ENCODE results near the gene PHF21B. TPM values are rescaled to one million over a fixed set of nuclear protein-coding genes. Genes with fewer than 3 reads are reported as not detected.

Gene PHF21B
- total and polyA plus RNA-seq, 2 experiments from 2014 or later, result 20.6 to 149 TPM

DNA sequence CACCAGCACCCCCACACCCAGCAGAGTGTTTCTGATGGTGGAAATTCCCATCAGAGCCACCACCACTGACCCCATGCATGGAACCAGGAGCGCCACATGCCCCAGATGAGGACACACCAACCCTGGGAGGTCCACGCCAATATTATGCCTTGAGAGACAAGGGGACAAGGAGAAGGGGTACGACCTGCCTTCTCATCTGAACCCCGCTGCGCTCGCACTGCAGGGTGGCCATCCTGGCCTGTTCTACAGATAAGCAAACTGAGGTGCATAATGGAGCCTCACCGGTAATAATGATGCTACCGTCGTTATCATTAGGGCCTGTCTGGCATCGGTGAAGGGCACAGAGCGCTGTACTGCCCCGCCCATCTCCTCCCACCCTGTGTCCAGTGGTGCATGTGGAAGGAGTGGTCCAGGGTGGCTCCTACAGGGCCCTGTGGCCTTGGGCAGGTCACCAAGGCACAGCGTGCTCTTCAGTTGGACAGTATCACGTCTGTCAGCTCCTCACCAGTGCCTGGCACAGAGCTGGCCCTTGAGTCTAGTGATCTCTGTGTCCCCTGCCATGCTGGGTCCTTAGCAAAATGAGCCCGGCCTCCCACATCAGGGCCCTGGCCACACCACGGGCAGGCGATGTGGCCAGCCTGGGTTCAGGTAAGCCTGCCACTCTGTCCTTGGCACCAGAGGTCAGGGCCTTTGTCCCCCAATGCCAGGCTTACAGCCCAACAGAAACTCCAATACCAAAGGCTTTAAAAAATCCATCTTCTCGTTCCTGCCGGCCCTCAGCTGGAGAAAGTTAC is 92.2 kb downstream of the PHF21B start:
- Histone ChIP-seq H3F3A (replicated peaks; ENCODE audit: low read depth) (0 out of 2 replicates have a peak, but pooled peaks cover 3% of the 10 kb centered on the region), H2AFZ (no peak overlapping the region), H4K20me1 (replicated peaks; ENCODE audit: insufficient read depth) (peaks cover 13% of the 10 kb centered on the region), H3K36me3 (ENCODE audit: insufficient read depth) (peaks cover 13% of the 10 kb centered on the region), H3K9me2 (ENCODE audit: insufficient read depth) (no peaks in the 10 kb centered on the region), H3K27ac (ENCODE audit: low read depth) (no peak overlapping the region), H3K4me1 (ENCODE audit: insufficient read depth) (no peaks in the 10 kb centered on the region), H3K27me3 (ENCODE audit: insufficient read depth) (no peaks in the 10 kb centered on the region), H3K4me3 (no peak overlapping the region), H3K79me2 (replicated peaks; ENCODE audit: insufficient read depth) (0 out of 2 replicates have a peak, but pooled peaks cover 3% of the 10 kb centered on the region), H3K4me2 (no peak overlapping the region)
- ATAC-seq (no peak), DNase-seq (ENCODE audit: low spot score) (no peak)
- no peak overlapping the region for H3K27ac Mint-ChIP-seq
- peaks cover 41% of the 10 kb centered on the region for H3K36me3 Mint-ChIP-seq (ENCODE audit: low read depth)
- no peak overlapping the region for H3K4me3 Mint-ChIP-seq
- peaks cover 5% of the 10 kb centered on the region for H3K9me3 Mint-ChIP-seq
- H3K27me3 Mint-ChIP-seq (ENCODE audit: insufficient read depth, low read depth, poor library complexity), result peaks cover 1% of the 10 kb centered on the region
- TF ChIP-seq, protein P1, sequence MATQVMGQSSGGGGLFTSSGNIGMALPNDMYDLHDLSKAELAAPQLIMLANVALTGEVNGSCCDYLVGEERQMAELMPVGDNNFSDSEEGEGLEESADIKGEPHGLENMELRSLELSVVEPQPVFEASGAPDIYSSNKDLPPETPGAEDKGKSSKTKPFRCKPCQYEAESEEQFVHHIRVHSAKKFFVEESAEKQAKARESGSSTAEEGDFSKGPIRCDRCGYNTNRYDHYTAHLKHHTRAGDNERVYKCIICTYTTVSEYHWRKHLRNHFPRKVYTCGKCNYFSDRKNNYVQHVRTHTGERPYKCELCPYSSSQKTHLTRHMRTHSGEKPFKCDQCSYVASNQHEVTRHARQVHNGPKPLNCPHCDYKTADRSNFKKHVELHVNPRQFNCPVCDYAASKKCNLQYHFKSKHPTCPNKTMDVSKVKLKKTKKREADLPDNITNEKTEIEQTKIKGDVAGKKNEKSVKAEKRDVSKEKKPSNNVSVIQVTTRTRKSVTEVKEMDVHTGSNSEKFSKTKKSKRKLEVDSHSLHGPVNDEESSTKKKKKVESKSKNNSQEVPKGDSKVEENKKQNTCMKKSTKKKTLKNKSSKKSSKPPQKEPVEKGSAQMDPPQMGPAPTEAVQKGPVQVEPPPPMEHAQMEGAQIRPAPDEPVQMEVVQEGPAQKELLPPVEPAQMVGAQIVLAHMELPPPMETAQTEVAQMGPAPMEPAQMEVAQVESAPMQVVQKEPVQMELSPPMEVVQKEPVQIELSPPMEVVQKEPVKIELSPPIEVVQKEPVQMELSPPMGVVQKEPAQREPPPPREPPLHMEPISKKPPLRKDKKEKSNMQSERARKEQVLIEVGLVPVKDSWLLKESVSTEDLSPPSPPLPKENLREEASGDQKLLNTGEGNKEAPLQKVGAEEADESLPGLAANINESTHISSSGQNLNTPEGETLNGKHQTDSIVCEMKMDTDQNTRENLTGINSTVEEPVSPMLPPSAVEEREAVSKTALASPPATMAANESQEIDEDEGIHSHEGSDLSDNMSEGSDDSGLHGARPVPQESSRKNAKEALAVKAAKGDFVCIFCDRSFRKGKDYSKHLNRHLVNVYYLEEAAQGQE (IDR thresholded peaks at IDR 0.05; ENCODE audit: unreplicated experiment), result no peak
- TF ChIP-seq, protein P2, sequence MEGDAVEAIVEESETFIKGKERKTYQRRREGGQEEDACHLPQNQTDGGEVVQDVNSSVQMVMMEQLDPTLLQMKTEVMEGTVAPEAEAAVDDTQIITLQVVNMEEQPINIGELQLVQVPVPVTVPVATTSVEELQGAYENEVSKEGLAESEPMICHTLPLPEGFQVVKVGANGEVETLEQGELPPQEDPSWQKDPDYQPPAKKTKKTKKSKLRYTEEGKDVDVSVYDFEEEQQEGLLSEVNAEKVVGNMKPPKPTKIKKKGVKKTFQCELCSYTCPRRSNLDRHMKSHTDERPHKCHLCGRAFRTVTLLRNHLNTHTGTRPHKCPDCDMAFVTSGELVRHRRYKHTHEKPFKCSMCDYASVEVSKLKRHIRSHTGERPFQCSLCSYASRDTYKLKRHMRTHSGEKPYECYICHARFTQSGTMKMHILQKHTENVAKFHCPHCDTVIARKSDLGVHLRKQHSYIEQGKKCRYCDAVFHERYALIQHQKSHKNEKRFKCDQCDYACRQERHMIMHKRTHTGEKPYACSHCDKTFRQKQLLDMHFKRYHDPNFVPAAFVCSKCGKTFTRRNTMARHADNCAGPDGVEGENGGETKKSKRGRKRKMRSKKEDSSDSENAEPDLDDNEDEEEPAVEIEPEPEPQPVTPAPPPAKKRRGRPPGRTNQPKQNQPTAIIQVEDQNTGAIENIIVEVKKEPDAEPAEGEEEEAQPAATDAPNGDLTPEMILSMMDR (conservative IDR thresholded peaks at IDR 0.05; ENCODE audit: low read depth in 2 of 2), result no peak
- TF ChIP-seq EZH2 (IDR thresholded peaks at IDR 0.05; ENCODE audit: low read depth, unreplicated experiment) (no peak), POLR2AphosphoS5 (IDR thresholded peaks at IDR 0.05; ENCODE audit: low read depth) (no peak), EZH2phosphoT487 (IDR thresholded peaks at IDR 0.05; ENCODE audit: unreplicated experiment) (no peak), ZNF331 (CRISPR knock-in tag; IDR thresholded peaks at IDR 0.05; ENCODE audit: low read depth) (no peak), JUNB (IDR thresholded peaks at IDR 0.05; ENCODE audit: unreplicated experiment) (no peak)
- TF ChIP-seq, protein P3, sequence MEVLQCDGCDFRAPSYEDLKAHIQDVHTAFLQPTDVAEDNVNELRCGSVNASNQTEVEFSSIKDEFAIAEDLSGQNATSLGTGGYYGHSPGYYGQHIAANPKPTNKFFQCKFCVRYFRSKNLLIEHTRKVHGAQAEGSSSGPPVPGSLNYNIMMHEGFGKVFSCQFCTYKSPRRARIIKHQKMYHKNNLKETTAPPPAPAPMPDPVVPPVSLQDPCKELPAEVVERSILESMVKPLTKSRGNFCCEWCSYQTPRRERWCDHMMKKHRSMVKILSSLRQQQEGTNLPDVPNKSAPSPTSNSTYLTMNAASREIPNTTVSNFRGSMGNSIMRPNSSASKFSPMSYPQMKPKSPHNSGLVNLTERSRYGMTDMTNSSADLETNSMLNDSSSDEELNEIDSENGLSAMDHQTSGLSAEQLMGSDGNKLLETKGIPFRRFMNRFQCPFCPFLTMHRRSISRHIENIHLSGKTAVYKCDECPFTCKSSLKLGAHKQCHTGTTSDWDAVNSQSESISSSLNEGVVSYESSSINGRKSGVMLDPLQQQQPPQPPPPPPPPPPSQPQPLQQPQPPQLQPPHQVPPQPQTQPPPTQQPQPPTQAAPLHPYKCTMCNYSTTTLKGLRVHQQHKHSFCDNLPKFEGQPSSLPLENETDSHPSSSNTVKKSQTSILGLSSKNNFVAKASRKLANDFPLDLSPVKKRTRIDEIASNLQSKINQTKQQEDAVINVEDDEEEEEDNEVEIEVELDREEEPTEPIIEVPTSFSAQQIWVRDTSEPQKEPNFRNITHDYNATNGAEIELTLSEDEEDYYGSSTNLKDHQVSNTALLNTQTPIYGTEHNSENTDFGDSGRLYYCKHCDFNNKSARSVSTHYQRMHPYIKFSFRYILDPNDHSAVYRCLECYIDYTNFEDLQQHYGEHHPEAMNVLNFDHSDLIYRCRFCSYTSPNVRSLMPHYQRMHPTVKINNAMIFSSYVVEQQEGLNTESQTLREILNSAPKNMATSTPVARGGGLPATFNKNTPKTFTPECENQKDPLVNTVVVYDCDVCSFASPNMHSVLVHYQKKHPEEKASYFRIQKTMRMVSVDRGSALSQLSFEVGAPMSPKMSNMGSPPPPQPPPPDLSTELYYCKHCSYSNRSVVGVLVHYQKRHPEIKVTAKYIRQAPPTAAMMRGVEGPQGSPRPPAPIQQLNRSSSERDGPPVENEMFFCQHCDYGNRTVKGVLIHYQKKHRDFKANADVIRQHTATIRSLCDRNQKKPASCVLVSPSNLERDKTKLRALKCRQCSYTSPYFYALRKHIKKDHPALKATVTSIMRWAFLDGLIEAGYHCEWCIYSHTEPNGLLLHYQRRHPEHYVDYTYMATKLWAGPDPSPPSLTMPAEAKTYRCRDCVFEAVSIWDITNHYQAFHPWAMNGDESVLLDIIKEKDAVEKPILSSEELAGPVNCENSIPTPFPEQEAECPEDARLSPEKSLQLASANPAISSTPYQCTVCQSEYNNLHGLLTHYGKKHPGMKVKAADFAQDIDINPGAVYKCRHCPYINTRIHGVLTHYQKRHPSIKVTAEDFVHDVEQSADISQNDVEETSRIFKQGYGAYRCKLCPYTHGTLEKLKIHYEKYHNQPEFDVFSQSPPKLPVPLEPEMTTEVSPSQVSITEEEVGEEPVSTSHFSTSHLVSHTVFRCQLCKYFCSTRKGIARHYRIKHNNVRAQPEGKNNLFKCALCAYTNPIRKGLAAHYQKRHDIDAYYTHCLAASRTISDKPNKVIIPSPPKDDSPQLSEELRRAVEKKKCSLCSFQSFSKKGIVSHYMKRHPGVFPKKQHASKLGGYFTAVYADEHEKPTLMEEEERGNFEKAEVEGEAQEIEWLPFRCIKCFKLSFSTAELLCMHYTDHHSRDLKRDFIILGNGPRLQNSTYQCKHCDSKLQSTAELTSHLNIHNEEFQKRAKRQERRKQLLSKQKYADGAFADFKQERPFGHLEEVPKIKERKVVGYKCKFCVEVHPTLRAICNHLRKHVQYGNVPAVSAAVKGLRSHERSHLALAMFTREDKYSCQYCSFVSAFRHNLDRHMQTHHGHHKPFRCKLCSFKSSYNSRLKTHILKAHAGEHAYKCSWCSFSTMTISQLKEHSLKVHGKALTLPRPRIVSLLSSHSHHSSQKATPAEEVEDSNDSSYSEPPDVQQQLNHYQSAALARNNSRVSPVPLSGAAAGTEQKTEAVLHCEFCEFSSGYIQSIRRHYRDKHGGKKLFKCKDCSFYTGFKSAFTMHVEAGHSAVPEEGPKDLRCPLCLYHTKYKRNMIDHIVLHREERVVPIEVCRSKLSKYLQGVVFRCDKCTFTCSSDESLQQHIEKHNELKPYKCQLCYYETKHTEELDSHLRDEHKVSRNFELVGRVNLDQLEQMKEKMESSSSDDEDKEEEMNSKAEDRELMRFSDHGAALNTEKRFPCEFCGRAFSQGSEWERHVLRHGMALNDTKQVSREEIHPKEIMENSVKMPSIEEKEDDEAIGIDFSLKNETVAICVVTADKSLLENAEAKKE (CRISPR knock-in tag; IDR thresholded peaks at IDR 0.05), result no peak
- H3K4me1 Mint-ChIP-seq, result no peaks in the 10 kb centered on the region; the same call in 2 of the 3 replicates
